HepG2 (cell line): ENCODE data around the gene PTPRD.

Source experiments
- ARNT ChIP-seq: fragments of 450-650 bp; IDR thresholded peaks from 2 replicates; pipeline ENCODE4 v1.6.1; 2017
- CTCF ChIP-seq: sonication (generic); formaldehyde crosslinking; IDR thresholded peaks from 2 replicates; pipeline ENCODE4 v1.5.0; 2020; ENCODE audit warnings: mild to moderate bottlenecking, missing genetic modification reagents, moderate library complexity
- EZH2 ChIP-seq: conservative IDR thresholded peaks from 2 replicates; pipeline ENCODE4 v1.6.1; 2012; ENCODE audit warnings: mild to moderate bottlenecking, low read depth, low read length, moderate library complexity
- MNT ChIP-seq: fragments of 450-650 bp; IDR thresholded peaks from 2 replicates; pipeline ENCODE4 v1.6.1; 2016
- MTA3 ChIP-seq: sonication (generic); formaldehyde crosslinking; IDR thresholded peaks from 2 replicates; pipeline ENCODE4 v1.4.0; 2020; ENCODE audit warnings: missing genetic modification reagents
- PHF21A ChIP-seq: sonication (generic); formaldehyde crosslinking; IDR thresholded peaks from 2 replicates; pipeline ENCODE4 v1.5.0; 2020; ENCODE audit warnings: mild to moderate bottlenecking, missing genetic modification reagents
- POLR2A ChIP-seq, 2 experiments: IDR thresholded peaks; 2 replicates each; pipeline ENCODE4 v1.6.1; 2011; ENCODE audit warnings: low read depth in 2 of 2, low read length in 2 of 2, mild to moderate bottlenecking in 1 of 2, moderate library complexity in 1 of 2; ENCODE audit not compliant: insufficient read depth in 1 of 2
- POLR2AphosphoS5 ChIP-seq: IDR thresholded peaks from 2 replicates; pipeline ENCODE4 v1.6.1; 2012; ENCODE audit warnings: low read depth, low read length
- REST ChIP-seq, 2 experiments: IDR thresholded peaks; 2 replicates each; pipeline ENCODE4 v1.6.1; 2011 to 2012; ENCODE audit warnings: low read length in 2 of 2, borderline replicate concordance in 1 of 2, low read depth in 1 of 2, mild to moderate bottlenecking in 1 of 2, moderate library complexity in 1 of 2
- RFX5 ChIP-seq: IDR thresholded peaks from 2 replicates; pipeline ENCODE4 v1.6.1; 2011; ENCODE audit warnings: low read depth, low read length, improper control_type of control experiment
- ZKSCAN8 ChIP-seq: IDR thresholded peaks from 2 replicates; pipeline ENCODE4 v1.6.1; 2016; ENCODE audit warnings: borderline replicate concordance, missing genetic modification reagents, missing compliant biosample characterization
- ZNF274 ChIP-seq: sonication (generic); formaldehyde crosslinking; IDR thresholded peaks from 2 replicates; pipeline ENCODE4 v1.5.1; 2020; ENCODE audit warnings: mild to moderate bottlenecking, missing genetic modification reagents
- ZNF3 ChIP-seq: IDR thresholded peaks from 2 replicates; pipeline ENCODE4 v1.7.0; 2017; ENCODE audit warnings: inconsistent platforms
- ZSCAN5A ChIP-seq: sonication (generic); formaldehyde crosslinking; IDR thresholded peaks from 2 replicates; pipeline ENCODE4 v1.8.0; 2022; ENCODE audit warnings: mild to moderate bottlenecking, missing genetic modification reagents, borderline replicate concordance

GRCh38 chr9:9319007-9319406, 1293.8 kb downstream of the PTPRD start:
- TF ChIP-seq RFX5 (no peak), ARNT (no peak), CTCF (CRISPR knock-in tag) (no peak), ZNF274 (no peak), ZKSCAN8 (no peak), MNT (no peak), MTA3 (CRISPR knock-in tag) (no peak), EZH2 (no peak), ZSCAN5A (CRISPR knock-in tag) (no peak), PHF21A (CRISPR knock-in tag) (no peak), POLR2A (IDR thresholded peaks at IDR 0.05; ENCODE audit: insufficient read depth in 1 of 2, low read depth in 2 of 2, low read length in 2 of 2) (no peak), ZNF3 (CRISPR knock-in tag) (no peak), REST (IDR thresholded peaks at IDR 0.05; ENCODE audit: borderline replicate concordance in 1 of 2, low read depth in 1 of 2, low read length in 2 of 2) (no peak), POLR2AphosphoS5 (no peak)
